GM18508 (cell line): Measurements from ENCODE around the gene RPS6KB2.
"Not testable (repeated sequence)": the region's sequence is repeated elsewhere in the genome, so short reads cannot be mapped to it uniquely, and the experiment has no call there.

Source experiments
- ATAC-seq: cut with Tn5 transposase; IDR thresholded peaks from one replicate; pipeline ENCODE4 v1.9.1; 2021; ENCODE audit warnings: moderate number of reproducible peaks; ENCODE audit not compliant: insufficient read depth, unreplicated experiment

The RPS6KB2 gene

DNA sequence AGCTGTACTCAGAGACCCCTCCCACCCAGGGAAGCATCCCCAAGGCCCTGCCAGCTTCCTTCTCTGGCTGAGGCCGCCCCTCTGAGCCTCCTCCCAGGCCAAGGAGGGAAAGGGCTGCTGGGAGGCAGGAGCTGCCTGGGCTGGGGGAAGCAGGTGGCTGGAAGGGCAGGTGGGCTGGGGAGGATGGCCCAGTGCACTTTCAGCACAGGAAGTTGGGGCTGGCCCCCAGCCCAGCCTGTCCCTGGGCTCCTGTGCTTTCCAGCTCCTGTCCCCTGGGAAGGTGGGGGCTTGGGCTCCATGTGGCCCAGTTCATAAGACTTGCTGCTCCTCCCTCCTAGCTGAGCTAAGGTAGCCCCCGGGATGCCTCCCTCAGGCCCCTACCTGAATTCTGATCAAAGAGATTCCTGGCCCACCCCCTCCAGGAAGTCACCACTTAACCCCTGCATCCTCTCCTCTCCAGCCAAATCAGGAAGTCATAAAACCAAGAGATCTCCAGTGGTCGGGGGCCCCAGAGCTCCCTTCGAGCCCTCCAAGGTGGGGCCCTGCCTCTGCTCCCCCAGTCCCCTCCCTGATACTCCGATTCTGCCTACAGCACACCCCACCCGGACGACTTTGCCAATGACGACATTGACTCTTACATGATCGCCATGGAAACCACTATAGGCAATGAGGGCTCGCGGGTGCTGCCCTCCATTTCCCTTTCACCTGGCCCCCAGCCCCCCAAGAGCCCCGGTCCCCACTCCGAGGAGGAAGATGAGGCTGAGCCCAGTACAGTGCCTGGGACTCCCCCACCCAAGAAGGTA, 31.5 kb upstream of the RPS6KB2 start:
- no peak for ATAC-seq

DNA sequence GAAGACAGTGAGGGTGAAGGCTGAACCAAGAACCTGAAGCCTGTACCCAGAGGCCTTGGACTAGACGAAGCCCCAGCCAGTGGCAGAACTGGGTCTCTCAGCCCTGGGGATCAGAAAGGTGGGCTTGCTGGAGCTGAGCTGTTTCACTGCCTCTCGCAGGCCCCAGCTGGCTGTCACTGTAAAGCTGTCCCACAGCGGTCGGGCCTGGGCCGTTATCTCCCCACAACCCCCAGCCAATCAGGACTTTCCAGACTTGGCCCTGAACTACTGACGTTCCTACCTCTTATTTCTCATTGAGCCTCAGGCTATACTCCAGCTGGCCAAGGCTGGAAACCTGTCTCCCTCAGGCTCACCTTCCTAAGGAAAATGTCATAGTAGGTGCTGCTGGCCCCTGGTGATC, 30.8 kb upstream of the RPS6KB2 start:
- no peak for ATAC-seq

GRCh38 chr11:67397986-67398660, 30.2 kb upstream of the RPS6KB2 start:
- ATAC-seq = no peak

DNA sequence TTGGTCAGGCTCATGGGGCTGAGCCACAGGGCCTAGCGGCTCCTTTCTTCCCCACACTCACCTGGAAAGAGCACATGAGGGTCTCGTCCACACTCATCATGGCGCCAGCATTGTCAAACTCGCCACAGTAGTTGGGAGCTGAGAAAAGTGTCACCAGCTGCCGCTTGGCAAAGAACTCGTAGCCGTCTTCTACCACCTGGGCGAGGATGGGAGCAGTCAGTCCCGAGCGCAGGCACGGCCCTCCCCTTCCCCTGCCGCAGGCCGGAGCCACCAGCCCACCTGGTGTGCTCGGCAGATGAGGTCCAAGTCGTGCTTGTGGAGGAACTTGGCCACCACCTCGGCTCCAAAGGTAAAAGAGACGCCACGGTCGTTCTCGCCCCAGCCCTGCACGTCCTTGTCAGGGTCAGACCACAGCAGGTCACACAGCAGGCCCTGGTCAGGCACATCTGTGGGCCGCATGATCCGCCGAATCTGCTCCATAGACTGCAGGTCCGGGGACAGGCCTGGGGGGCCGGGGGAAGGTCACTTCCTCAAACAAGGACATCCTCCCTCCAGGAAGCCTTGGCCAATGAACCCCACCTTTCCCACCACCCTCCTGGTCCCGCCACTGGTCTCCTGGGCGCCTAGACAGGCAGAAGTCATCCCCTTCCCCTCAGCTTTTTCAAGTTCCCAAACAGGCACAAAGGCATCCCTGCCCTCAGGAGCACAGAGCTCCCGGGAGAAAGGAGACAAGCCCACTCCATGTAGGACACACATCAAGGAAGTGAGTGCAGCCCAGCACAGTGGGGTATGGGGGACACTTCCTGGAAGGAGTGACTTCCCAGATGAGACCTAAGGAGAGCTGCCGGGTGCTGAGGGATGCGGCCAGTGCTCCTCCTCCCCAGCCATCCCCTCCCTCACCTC, 29.4 kb upstream of the RPS6KB2 start:
- no peak for ATAC-seq

DNA sequence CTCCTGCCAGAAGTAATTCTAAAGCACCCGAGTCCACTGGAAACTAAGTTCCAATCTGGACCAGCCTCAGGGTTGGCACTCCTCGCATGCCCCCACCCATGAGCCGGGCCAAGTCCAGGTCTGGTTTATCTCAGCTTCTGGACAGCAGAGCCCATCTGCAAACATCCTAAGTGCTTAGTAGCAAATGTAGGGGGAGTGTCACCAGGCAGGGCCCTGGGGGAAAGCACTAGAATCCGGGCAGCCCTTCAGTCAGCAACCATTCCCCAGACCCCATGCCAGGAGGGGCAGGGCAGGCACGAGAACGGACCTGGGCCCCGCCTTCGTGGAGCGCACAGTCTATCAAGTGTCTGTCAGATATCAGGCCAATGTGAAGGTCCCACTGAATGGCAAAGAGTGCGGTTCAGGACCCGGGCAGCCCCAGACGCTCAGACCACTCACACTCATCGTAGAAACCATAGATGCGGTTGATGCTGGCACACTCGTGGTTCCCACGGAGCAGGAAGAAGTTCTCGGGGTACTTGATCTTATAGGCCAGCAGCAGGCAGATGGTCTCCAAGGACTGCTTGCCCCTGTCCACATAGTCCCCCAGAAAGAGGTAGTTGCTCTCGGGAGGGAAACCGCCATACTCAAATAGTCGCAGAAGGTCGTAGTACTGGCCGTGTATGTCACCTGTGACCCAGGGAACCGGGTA, 27.9 kb upstream of the RPS6KB2 start:
- ATAC-seq = no peak

DNA sequence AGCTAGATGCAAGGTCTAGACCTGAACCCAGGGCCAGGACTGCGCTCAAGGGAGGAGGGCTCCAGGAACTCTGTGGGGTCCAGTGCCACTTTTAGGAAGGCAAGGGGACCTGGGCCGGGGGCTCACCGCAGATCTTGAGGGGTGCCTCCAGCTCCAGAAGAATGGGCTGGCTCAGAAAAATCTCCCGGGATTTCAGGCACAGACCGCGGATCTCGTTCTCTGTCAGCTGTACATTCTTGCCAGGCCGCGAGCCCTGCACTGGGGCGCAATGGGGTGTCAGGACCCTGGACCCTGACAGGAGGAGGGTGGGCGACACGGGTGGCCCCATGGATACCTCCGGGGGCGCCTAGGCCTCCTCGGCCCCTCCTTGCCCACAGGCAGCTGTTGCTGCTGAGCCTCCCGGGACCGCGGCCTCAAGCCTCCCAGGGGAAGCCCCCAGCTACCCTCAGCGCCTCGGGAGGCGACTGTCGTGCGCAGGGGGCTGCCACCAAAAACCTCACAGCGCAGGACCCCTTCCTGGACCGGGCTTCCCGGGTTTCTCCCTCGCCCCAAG, 27.3 kb upstream of the RPS6KB2 start:
- no peak for ATAC-seq

GRCh38 chr11:67401495-67402191, 26.7 kb upstream of the RPS6KB2 start, which contains the start of gene PPP1CA:
TSS of gene PPP1CA (minus strand) at chr11:67401858. CDS start at chr11:67401782, 76 bp downstream.
- ATAC-seq = no peak

- not testable (repeated sequence) for ATAC-seq
Measured at GRCh38 chr11:67402192-67402839, 26.0 kb upstream of the RPS6KB2 start.

GRCh38 chr11:67403085-67403484, 25.2 kb upstream of the RPS6KB2 start:
- ATAC-seq = not testable (repeated sequence)

DNA sequence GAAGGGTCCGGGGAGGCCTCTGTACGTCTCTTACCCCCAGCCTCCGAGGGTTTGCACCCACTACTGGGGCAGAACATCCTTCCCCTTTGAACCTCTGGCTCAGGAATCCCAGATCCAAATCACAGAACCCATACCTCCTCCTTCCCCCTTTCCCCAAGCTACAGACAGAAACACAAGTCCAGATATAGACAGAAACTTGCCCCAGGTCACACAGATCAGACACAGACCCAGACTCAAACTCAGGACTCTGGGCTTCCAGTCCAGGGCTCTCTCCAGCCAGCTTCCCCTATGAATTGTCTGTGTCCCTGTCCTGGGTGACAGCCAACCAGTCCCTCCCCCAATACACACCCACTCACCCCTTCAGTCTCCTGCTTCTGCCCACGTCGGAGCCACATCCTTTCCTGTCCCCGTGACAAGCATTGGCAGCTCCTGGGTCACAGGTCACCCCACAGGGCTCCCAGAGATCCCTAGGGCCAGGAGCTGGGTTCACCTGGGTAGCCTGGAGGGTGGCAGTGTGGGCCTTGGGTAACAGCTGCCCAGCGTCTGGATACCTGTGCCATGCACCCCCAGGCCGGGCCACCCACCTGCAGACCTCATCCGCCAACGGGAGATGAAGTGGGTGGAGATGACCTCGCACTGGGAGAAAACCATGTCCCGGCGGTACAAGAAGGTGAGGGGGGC, 23.6 kb upstream of the RPS6KB2 start:
- ATAC-seq = no peak

DNA sequence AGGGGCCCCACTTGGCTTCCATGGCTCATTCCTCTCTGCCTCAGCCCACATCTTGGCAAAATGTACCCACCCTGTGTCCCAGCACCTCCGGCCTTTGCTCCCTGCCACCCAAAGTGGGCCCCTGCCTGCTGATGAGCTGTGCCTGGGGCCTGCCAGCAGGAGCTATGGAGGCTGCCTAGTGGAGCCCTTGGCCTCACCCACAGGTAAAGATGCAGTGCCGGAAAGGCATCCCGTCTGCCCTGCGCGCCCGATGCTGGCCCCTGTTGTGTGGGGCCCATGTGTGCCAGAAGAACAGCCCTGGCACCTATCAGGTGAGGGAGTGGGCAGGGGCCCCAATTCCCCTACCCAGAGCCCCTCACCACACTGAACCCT, 23.1 kb upstream of the RPS6KB2 start:
- ATAC-seq = no peak

DNA sequence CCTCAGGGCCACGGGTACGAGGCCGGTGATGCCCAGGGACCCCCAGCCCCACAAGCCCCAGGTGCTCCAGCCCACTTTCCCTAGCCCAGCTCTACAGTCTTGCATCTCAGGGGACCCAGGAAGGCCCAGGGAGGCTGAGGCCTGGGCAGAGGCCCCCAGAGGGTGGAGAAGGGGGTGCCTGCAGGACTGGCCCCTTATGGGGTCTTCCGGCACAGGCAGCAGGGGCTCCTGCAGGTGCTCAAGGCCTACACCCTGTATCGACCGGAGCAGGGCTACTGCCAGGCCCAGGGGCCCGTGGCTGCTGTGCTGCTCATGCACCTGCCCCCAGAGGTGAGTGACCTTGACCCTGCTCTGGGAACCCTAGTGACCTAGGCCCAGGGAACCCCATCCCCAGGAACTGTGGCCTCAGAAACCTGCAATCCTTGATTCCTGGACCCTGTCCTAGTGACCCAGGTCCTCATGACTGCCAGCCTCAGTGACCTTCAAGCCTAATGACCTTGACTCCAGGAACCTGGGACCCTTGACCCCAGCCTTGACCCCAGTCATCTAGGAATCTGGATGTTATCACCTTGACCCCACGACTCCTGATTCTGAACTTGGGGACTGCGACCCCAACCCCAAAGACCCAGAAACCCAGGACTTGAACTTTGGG, 22.5 kb upstream of the RPS6KB2 start:
- ATAC-seq = no peak

- no peak for ATAC-seq
Measured at GRCh38 chr11:67406420-67406968, 21.8 kb upstream of the RPS6KB2 start.

GRCh38 chr11:67406969-67407687, 21.2 kb upstream of the RPS6KB2 start:
- ATAC-seq = no peak

DNA sequence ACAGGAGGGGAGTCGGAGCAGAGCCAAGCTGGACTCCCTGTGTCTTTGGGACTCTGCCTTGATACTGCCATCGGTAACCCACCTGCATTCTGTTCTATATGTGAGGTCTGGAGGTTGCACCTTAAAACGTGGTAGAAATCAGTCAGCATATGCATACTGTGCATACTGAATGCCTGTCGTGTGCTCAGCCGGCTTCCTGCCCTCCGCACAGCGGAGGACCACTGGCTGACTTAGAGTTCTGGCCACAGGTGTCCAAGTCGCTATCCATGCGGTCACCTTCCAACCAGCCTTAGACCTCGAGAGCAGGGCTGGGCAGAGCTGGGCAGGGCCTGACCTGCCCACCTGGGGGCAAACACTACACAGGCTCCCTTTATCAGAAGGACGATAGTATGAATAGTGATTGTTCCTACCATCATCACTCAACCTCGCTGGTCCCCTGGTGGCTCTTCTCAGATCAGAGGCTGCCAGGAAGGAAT, 20.6 kb upstream of the RPS6KB2 start:
- no peak for ATAC-seq

DNA sequence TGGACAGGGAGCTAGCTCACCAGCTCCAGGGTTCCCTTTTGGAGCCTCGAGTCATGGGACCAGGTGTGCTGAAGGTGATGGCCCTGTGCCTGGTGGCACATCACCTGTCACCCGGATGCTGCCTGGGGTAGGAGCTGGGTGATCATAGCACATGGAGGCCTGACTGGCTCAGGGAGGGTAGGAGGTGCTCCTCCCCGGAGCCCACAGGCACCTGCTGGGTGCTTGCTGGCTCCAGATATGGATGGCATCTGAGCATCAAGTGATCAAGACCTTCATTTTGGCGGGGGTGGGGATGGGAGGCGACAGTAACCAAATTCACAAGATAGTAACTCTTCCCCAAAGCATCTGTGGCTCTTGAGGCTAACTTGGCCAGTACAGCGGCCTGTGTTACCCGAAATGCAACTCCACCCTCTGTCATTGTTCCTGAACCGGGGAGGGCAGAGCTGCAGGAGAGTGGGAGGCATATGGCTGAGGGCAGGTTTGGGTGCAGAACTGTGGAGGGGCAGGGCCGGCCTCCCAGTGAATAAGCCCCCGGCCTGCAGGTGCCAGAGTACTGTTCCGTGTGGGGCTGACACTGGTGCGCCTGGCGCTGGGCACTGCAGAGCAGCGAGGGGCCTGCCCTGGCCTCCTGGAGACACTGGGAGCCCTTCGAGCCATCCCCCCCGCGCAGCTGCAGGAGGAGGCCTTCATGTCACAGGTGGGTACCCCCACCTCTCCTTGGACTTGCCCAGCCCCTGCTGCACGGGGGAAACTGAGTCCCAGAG, 19.7 kb upstream of the RPS6KB2 start:
- ATAC-seq = no peak
